SK-N-SH (cell line): ENCODE measurements around the gene MMP28.

Source experiments
- CTCF ChIP-seq: fragments of 200-600 bp; sonication (generic); IDR thresholded peaks from 2 replicates; pipeline ENCODE4 v1.6.1; 2017; ENCODE audit warnings: antibody characterized with exemption, mild to moderate bottlenecking, moderate library complexity
- MEF2A ChIP-seq: IDR thresholded peaks from 2 replicates; pipeline ENCODE4 v1.4.0; 2012; ENCODE audit warnings: low read depth, borderline replicate concordance
- RAD21 ChIP-seq: IDR thresholded peaks from 2 replicates; pipeline ENCODE4 v1.6.1; 2012; ENCODE audit warnings: mild to moderate bottlenecking, low read length
- TAF1 ChIP-seq: IDR thresholded peaks from 2 replicates; pipeline ENCODE4 v1.6.1; 2012; ENCODE audit warnings: low read depth, mild to moderate bottlenecking, low read length, moderate library complexity, borderline replicate concordance

- no peak for TF ChIP-seq MEF2A
- peak; percentile 62 for TF ChIP-seq CTCF
- peak; percentile 86 for TF ChIP-seq RAD21
- 0 out of 2 replicates have a peak, but pooled peaks have one; percentile 12 for TF ChIP-seq TAF1
These were observed 31.1 kb downstream of the MMP28 start for GRCh38 chr17:35764123-35764991.
